Measurements from ENCODE around the gene NEGR1.

- TF ChIP-seq CTCF (conservative IDR thresholded peaks at IDR 0.05; ENCODE audit: low read length) (no peak), EZH2phosphoT487 (IDR thresholded peaks at IDR 0.05; ENCODE audit: borderline replicate concordance) (no peak)
Observed at GRCh38 chr1:71559880-71560279, 722.5 kb downstream of the NEGR1 start.

Data from Loucy (cell line).